ENCODE data around the gene SPINK13. TPM values are rescaled to one million over a fixed set of nuclear protein-coding genes. Genes with fewer than 3 reads are reported as not detected.

SPINK13 gene, protein sequence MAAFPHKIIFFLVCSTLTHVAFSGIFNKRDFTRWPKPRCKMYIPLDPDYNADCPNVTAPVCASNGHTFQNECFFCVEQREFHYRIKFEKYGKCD
- total RNA-seq (2022): not detected in 2 replicates
- percentile 4 among the genes with signal in this experiment for Bru-seq, nascent RNA
- BruChase-seq, experiment 1, labeled RNA remaining after a 2-hour chase: not detected
- percentile 5 among the genes with signal in this experiment for BruChase-seq, experiment 2, labeled RNA remaining after a 6-hour chase
- long read RNA-seq: 0 reads

DNA sequence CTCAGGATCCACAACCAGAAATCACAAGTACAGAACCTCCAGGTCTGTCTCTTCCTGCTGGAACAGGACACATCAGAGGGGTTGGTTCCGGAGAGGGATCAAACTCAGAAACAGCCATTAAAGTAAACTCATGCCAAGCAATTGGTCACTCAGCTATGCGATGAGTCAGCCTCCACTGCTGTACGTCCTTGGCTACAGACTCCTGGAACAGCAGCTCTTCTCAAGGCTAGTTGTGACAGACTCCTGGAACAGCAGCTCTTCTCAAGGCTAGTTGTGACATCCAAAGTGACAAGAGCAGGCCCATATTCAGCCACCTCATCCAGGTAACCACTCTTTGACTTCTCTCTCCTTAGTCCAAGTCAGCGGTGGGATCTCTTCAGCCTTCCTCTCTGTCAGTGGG lies at the start of gene SPINK13:
Gene SPINK13, plus strand, starts transcription at position 229 of the 400 bp plus-strand sequence. CDS start 1,279 bp downstream, outside the sequence.
- BruUV-seq (replicated peaks): no TSS peak
- peaks cover 4% of the 10 kb centered on the region; the same call in 1 of the 2 replicates for H3K4me1 ChIP-seq
- ChIA-PET POLR2A (no interaction called here), CTCF (no interaction called here)
- no peaks in the 10 kb centered on the region for H3K27me3 ChIP-seq (replicated peaks; ENCODE audit: control insufficient read depth, insufficient read depth, low read length)
- no peaks in the 10 kb centered on the region for H3K36me3 ChIP-seq (ENCODE audit: control insufficient read depth, insufficient read depth, low read length)
- no peak within 1 kb of the TSS for H3K27ac Mint-ChIP-seq (ENCODE audit: unreplicated experiment)
- intact Hi-C loops (cut with micrococcal nuclease; ENCODE audit: unreplicated experiment): no loop called here
- H3K36me3 Mint-ChIP-seq (ENCODE audit: insufficient read depth, unreplicated experiment): no peaks in the 10 kb centered on the region
- H3K27me3 Mint-ChIP-seq (ENCODE audit: insufficient read depth, unreplicated experiment): no peaks in the 10 kb centered on the region
- H3K9me3 Mint-ChIP-seq (ENCODE audit: unreplicated experiment): no peaks in the 10 kb centered on the region
- H3K9me3 ChIP-seq: no peaks in the 10 kb centered on the region; the same call in 1 of the 2 replicates
- H3K4me3 ChIP-seq (ENCODE audit: low read depth, low read length): no peak within 1 kb of the TSS
- TF ChIP-seq, protein P1, sequence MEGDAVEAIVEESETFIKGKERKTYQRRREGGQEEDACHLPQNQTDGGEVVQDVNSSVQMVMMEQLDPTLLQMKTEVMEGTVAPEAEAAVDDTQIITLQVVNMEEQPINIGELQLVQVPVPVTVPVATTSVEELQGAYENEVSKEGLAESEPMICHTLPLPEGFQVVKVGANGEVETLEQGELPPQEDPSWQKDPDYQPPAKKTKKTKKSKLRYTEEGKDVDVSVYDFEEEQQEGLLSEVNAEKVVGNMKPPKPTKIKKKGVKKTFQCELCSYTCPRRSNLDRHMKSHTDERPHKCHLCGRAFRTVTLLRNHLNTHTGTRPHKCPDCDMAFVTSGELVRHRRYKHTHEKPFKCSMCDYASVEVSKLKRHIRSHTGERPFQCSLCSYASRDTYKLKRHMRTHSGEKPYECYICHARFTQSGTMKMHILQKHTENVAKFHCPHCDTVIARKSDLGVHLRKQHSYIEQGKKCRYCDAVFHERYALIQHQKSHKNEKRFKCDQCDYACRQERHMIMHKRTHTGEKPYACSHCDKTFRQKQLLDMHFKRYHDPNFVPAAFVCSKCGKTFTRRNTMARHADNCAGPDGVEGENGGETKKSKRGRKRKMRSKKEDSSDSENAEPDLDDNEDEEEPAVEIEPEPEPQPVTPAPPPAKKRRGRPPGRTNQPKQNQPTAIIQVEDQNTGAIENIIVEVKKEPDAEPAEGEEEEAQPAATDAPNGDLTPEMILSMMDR (IDR thresholded peaks at IDR 0.05; ENCODE audit: insufficient read depth in 1 of 2, low read depth in 1 of 2, low read length in 1 of 2, severe bottlenecking in 1 of 2, unreplicated experiment in 1 of 2): no peak
- no peak within 1 kb of the TSS for H3K4me3 Mint-ChIP-seq (ENCODE audit: unreplicated experiment)
- H3K4me1 Mint-ChIP-seq (ENCODE audit: low read depth, unreplicated experiment): peaks cover 12% of the 10 kb centered on the region
- DNase-seq: peak in 1 of 2 experiments; percentile 3

DNA sequence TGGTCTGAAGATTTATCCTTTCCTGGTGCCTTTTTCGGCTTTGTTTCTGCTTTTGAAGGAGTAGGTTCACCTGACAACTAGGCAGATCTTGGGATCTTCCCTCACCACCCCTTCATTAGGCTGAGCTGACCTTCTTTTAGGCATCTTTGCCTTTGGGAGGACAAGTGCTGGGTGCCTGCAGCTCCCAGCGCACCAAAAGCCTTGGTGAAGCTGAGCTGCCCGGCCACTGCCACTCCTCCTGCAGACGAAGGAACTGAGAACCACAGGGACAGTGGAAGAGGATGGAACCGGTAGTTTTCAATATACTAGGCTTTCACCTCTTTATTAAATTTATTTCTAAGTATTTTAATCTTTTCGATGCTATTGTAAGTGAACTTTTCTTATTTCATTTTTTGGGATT lies 47.1 kb upstream of the SPINK13 start:
- no peak overlapping the region for H3K4me3 ChIP-seq (ENCODE audit: low read depth, low read length)
- Mint-ChIP-seq H3K36me3 (ENCODE audit: insufficient read depth, unreplicated experiment) (no peaks in the 10 kb centered on the region), H3K4me3 (ENCODE audit: unreplicated experiment) (no peak overlapping the region), H3K9me3 (ENCODE audit: unreplicated experiment) (no peaks in the 10 kb centered on the region), H3K27me3 (ENCODE audit: insufficient read depth, unreplicated experiment) (peaks cover 15% of the 10 kb centered on the region), H3K27ac (ENCODE audit: unreplicated experiment) (no peak overlapping the region), H3K4me1 (ENCODE audit: low read depth, unreplicated experiment) (no peaks in the 10 kb centered on the region)
- no peaks in the 10 kb centered on the region for H3K36me3 ChIP-seq (ENCODE audit: control insufficient read depth, insufficient read depth, low read length)
- no peaks in the 10 kb centered on the region for H3K27me3 ChIP-seq (replicated peaks; ENCODE audit: control insufficient read depth, insufficient read depth, low read length)
- no peaks in the 10 kb centered on the region for H3K4me1 ChIP-seq
- DNase-seq: no peak
- POLR2A ChIA-PET: no interaction called here
- H3K9me3 ChIP-seq: no peaks in the 10 kb centered on the region
- TF ChIP-seq, protein P1 (IDR thresholded peaks at IDR 0.05; ENCODE audit: insufficient read depth in 1 of 2, low read depth in 1 of 2, low read length in 1 of 2, severe bottlenecking in 1 of 2, unreplicated experiment in 1 of 2): no peak
- CTCF ChIA-PET: no interaction called here
- no TSS peak for BruUV-seq (replicated peaks)
- intact Hi-C loops (cut with micrococcal nuclease; ENCODE audit: unreplicated experiment): no loop called here

DNA sequence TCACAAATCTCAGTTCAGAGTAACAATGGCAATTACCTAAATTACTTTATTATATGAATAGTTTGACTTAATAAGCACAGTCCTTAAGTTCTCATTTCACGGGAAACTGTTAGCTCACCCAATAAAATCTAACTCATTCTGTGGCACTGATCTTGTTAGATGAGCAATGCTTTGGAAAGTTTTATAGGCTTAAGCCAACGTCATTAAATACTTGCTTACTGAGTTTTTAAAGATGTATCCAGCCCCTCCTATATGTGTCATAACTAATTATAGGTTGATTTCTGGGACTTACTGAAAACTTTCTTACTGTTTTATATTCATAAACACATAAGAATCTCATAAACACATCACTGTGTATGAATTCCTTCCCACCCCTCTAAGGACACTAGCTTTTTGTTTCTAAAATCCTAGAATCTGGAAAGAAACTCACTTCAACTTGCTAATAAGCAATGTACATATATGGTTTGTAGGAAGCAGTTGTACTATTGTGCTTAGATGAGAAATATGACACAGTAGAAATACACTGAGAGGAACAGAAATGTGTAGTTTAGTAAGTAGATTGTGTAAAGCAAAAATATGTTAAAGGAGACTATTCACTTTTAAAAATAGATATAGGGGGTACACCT lies 44.4 kb upstream of the SPINK13 start:
- Mint-ChIP-seq H3K4me3 (ENCODE audit: unreplicated experiment) (no peak overlapping the region), H3K27ac (ENCODE audit: unreplicated experiment) (no peak overlapping the region), H3K9me3 (ENCODE audit: unreplicated experiment) (no peaks in the 10 kb centered on the region), H3K4me1 (ENCODE audit: low read depth, unreplicated experiment) (no peaks in the 10 kb centered on the region), H3K36me3 (ENCODE audit: insufficient read depth, unreplicated experiment) (no peaks in the 10 kb centered on the region), H3K27me3 (ENCODE audit: insufficient read depth, unreplicated experiment) (peaks cover 20% of the 10 kb centered on the region)
- Histone ChIP-seq H3K36me3 (ENCODE audit: control insufficient read depth, insufficient read depth, low read length) (no peaks in the 10 kb centered on the region), H3K4me3 (ENCODE audit: low read depth, low read length) (no peak overlapping the region), H3K9me3 (no peaks in the 10 kb centered on the region), H3K27me3 (replicated peaks; ENCODE audit: control insufficient read depth, insufficient read depth, low read length) (no peaks in the 10 kb centered on the region), H3K4me1 (no peaks in the 10 kb centered on the region)
- ChIA-PET CTCF (no interaction called here), POLR2A (no interaction called here)
- DNase-seq: no peak
- no TSS peak for BruUV-seq (replicated peaks)
- TF ChIP-seq, protein P1 (IDR thresholded peaks at IDR 0.05; ENCODE audit: insufficient read depth in 1 of 2, low read depth in 1 of 2, low read length in 1 of 2, severe bottlenecking in 1 of 2, unreplicated experiment in 1 of 2): no peak
- intact Hi-C loops (cut with micrococcal nuclease; ENCODE audit: unreplicated experiment): no loop called here

All from Caco-2 (cell line).